GM13976 (cell line): ENCODE results near the gene SRCAP.

Experiments used
- DNase-seq: peaks from one replicate; pipeline ENCODE4 v3.0.0; 2012; ENCODE audit warnings: low spot score
- CTCF ChIP-seq: IDR thresholded peaks from 2 replicates; pipeline ENCODE4 v1.5.1; 2012; ENCODE audit warnings: borderline replicate concordance, mild to moderate bottlenecking; ENCODE audit not compliant: insufficient read depth; ENCODE audit errors: extremely low read depth, missing control alignments, control extremely low read depth
- in situ Hi-C: fragments of 300-500 bp; cut with MboI; formaldehyde crosslinking; loops from one replicate; pipeline ENCODE4 v1.12.0; 2022; ENCODE audit warnings: low sequenced_read_pairs, mixed read lengths, inconsistent platforms; ENCODE audit not compliant: unreplicated experiment

The SRCAP gene

GRCh38 chr16:30766206-30766932 is 67.4 kb downstream of the SRCAP start:
- in situ Hi-C loops = no loop called here
- DNase-seq = no peak
- TF ChIP-seq CTCF = no peak

- no peak for TF ChIP-seq CTCF
- in situ Hi-C loops = no loop called here
Measured at GRCh38 chr16:30766933-30767284, 67.9 kb downstream of the SRCAP start.

GRCh38 chr16:30767767-30768465 is 68.9 kb downstream of the SRCAP start:
- in situ Hi-C loops = no loop called here
- no peak for TF ChIP-seq CTCF
- DNase-seq = no peak

More at GRCh38 chr16:30766933-30767284, 67.9 kb downstream of the SRCAP start:
- no peak for DNase-seq

GRCh38 chr16:30768583-30769181 is 69.7 kb downstream of the SRCAP start:
- no peak for DNase-seq
- in situ Hi-C loops = no loop called here
- TF ChIP-seq CTCF = no peak

GRCh38 chr16:30769379-30770089 is 70.6 kb downstream of the SRCAP start:
- DNase-seq = no peak
- in situ Hi-C loops = no loop called here
- no peak for TF ChIP-seq CTCF

GRCh38 chr16:30771726-30772125 is 72.8 kb downstream of the SRCAP start:
- in situ Hi-C loops = no loop called here
- TF ChIP-seq CTCF = no peak
- no peak for DNase-seq
